ENCODE measurements around the gene KLK1.

GRCh38 chr19:50839712-50840655 lies 16.4 kb upstream of the KLK1 start:
- no peak for TF ChIP-seq POLR2A (IDR thresholded peaks at IDR 0.05; ENCODE audit: extremely low read depth, insufficient read length)
- no peak for TF ChIP-seq CTCF (IDR thresholded peaks at IDR 0.05; ENCODE audit: low read depth, low read length)
